GM18511 (cell line): Measurements from ENCODE around the gene EEF2.
"Not testable (repeated sequence)": the region's sequence is repeated elsewhere in the genome, so short reads cannot be mapped to it uniquely, and the experiment has no call there.

Experiments used
- ATAC-seq: cut with Tn5 transposase; IDR thresholded peaks from one replicate; pipeline ENCODE4 v1.9.1; 2021; ENCODE audit warnings: mild to moderate bottlenecking, moderate library complexity; ENCODE audit not compliant: unreplicated experiment

The EEF2 gene

GRCh38 chr19:3970808-3971598 is 14.3 kb downstream of the EEF2 start, which contains the start of gene DAPK3:
TSS of gene DAPK3 (minus strand) at chr19:3971099. CDS start at chr19:3969735, 1,364 bp downstream.
- peak; percentile 92 for ATAC-seq

- ATAC-seq: no peak
Measured at GRCh38 chr19:3970313-3970807, 14.9 kb downstream of the EEF2 start.

- ATAC-seq: no peak
Measured at GRCh38 chr19:3969435-3970312, 15.6 kb downstream of the EEF2 start.

- ATAC-seq: no peak
Measured at GRCh38 chr19:3968556-3969434, 16.5 kb downstream of the EEF2 start.

GRCh38 chr19:3967983-3968382 is 17.3 kb downstream of the EEF2 start:
- not testable (repeated sequence) for ATAC-seq

- no peak for ATAC-seq
Measured at GRCh38 chr19:3966051-3967017, 18.9 kb downstream of the EEF2 start.

- no peak for ATAC-seq
Measured at GRCh38 chr19:3964256-3965194, 20.7 kb downstream of the EEF2 start.

- ATAC-seq: no peak
Measured at GRCh38 chr19:3963458-3964255, 21.6 kb downstream of the EEF2 start.

GRCh38 chr19:3961007-3961406 is 24.3 kb downstream of the EEF2 start:
- no peak for ATAC-seq

GRCh38 chr19:3959766-3960131 is 25.5 kb downstream of the EEF2 start:
- no peak for ATAC-seq

GRCh38 chr19:3958836-3959765 is 26.2 kb downstream of the EEF2 start:
- ATAC-seq: no peak

GRCh38 chr19:3955688-3956087 is 29.6 kb downstream of the EEF2 start:
- ATAC-seq: no peak

- not testable (repeated sequence) for ATAC-seq
Measured at GRCh38 chr19:3955276-3955675, 30.0 kb downstream of the EEF2 start.

- no peak for ATAC-seq
Measured at GRCh38 chr19:3954107-3954506, 31.2 kb downstream of the EEF2 start.

GRCh38 chr19:3952755-3953276 is 32.4 kb downstream of the EEF2 start:
- not testable (repeated sequence) for ATAC-seq
